Measurements from ENCODE around the gene DAB1.
"Not testable (repeated sequence)": the region's sequence is repeated elsewhere in the genome, so short reads cannot be mapped to it uniquely, and the experiment has no call there.

DAB1 gene

GRCh38 chr1:57265104-57265503 is 158.8 kb downstream of the DAB1 start:
- no peak for DNase-seq

GRCh38 chr1:57262472-57262871 is 161.4 kb downstream of the DAB1 start:
- no peak for DNase-seq

GRCh38 chr1:57258557-57259325 is 165.1 kb downstream of the DAB1 start:
- no peak for DNase-seq

- no peak for DNase-seq
Observed at GRCh38 chr1:57255945-57256344, 167.9 kb downstream of the DAB1 start.

DNA sequence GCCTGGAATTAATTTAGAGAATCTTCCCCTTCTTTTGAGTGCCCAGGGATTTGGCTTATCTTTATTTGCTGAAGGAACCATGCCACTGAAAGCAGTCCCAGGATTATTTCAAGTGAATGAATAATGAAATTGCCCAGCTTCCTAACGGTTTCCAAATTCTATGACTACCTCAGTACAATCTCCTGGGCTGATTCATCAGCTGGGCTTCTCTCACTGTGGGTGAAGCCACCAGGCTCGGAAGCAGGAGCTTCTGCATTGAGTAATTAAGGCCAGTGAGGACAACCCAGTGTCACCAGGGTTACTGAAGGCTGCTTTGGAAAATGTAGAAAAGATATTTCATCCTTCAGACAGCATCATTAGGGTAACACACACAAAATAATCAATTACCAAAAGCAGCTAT is 169.8 kb downstream of the DAB1 start:
- no peak for DNase-seq

GRCh38 chr1:57252597-57253294 is 171.1 kb downstream of the DAB1 start:
- no peak for DNase-seq

- DNase-seq = no peak
Observed at GRCh38 chr1:57250021-57250420, 173.8 kb downstream of the DAB1 start.

DNA sequence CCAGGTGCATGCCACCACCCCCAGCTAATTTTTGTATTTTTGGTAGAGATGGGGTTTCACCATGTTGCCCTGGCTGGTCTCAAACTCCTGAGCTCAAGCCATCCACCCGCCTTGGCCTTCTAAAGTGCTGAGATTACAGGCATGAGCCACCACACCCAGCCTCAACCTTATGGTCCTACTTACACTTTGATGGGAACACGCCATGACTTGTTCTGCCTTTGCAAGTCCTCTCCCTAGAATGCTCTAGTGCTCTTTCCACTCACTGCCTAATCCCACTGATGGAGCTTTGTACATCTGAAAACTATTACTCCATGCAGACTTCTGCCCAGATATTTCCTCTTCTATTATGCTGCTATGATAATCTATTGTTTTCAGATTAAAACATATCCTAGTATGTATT is 174.3 kb downstream of the DAB1 start:
- no peak for DNase-seq

DNA sequence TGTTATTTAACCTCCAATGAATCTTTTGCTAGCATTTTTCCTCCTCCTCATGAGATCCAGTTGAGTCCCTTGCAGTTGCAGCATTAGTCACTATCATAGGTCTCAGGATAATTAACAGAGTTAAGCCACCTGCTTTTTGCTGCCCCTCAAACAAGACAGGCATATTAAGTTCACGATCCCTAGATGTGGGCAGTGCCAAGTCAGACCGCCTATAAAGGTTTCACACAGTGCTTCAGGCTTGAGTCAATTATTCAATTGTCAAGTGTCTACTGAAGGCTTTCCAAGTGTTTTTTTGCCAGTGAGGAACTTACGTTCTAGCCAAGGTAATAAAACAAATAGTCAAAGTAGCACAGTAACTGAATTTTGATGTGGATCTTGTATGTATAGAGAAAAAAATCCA is 175.0 kb downstream of the DAB1 start:
- no peak for DNase-seq

GRCh38 chr1:57238233-57238781 is 185.6 kb downstream of the DAB1 start:
- no peak for DNase-seq

- no peak for DNase-seq
Observed at GRCh38 chr1:57235730-57236510, 187.9 kb downstream of the DAB1 start.

- DNase-seq = no peak
Observed at GRCh38 chr1:57234459-57234858, 189.4 kb downstream of the DAB1 start.

DNA sequence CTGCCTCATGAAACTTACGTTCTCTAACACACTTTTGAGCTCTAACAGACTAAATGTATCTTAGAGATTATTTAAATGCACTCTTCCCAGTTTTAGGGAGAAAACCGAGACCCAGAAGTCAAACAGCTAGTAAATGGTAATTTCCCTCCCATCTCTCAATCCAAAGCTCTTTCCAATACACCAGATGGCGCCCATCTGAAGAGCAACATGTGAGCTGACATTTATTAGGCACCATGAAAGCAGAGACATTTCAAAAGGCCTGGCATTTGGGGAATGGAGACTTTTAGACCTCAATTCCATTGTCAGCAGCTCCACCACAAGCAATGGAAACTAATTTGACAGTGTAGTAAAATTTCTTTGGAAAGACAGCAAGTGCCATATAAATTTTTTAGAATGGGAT is 191.4 kb downstream of the DAB1 start:
- no peak for DNase-seq

DNA sequence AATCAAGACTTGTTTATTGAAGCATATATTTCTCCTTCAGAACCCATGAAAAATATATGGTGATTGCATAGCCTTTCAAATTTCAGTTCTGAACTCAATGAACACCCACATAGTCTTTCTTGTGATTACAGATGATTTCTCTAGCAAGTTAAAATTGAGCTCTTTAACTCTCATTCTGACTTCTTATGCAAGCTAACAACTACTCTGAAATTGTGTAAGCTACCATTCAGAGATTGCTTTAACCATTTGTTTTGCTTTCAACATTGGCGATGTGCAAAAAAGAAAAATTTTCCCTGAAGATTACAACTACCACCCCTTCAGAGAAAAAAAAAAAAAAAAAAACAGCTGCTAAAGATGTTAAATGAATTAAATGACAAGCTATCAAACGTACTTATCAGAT is 193.9 kb downstream of the DAB1 start:
- no peak for DNase-seq

DNA sequence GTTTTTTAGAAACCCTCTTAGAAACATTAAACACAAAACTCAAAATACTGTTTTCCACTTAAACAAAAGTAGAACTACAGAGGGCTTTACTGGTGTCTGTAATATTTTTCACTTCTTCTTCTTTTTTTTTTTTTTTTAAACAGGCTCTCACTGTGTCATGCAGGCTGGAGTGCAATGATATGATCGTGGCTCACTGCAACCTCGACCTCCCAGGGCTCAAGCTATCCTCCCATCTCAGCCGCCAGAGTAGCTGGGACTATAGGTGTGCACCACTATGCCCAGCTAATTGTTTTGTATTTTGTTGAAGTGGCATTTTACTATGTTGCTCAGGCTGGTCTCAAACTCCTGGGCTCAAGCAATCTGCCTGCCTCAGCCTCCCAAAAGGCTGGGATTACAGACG is 194.8 kb downstream of the DAB1 start:
- DNase-seq = peak; percentile 45

DNA sequence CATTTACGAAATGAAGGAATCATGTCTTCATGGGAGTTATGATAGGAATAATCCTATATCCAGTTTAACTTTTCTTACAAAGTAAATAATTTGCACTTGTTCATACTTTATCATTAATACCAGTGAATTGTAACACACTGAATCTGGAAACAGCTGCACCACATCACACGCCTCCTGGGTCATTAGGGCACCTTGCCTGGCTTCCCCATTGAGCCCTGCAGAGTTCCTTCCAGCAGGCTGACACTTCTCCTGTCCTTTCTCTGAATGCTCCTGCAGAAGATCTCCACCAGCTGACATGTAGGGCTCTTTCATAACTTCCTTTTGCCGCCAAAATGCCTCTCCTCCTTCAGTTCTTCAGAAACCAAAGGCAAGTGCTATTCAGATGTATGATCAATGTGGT is 201.1 kb downstream of the DAB1 start:
- DNase-seq = no peak

- no peak for DNase-seq
Observed at GRCh38 chr1:57222307-57222706, 201.6 kb downstream of the DAB1 start.

DNA sequence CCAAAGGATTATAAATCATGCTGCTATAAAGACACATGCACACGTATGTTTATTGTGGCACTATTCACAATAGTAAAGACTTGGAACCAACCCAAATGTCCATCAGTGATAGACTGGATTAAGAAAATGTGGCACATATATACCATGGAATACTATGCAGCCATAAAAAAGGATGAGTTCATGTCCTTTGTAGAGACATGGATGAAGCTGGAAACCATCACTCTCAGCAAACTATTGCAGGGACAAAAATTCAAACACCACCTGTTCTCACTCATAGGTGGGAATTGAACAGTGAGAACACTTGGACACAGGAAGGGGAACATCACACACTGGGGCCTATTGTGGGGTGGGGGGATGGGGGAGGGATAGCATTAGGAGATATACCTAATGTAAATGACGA is 203.0 kb downstream of the DAB1 start:
- DNase-seq = not testable (repeated sequence)

DNA sequence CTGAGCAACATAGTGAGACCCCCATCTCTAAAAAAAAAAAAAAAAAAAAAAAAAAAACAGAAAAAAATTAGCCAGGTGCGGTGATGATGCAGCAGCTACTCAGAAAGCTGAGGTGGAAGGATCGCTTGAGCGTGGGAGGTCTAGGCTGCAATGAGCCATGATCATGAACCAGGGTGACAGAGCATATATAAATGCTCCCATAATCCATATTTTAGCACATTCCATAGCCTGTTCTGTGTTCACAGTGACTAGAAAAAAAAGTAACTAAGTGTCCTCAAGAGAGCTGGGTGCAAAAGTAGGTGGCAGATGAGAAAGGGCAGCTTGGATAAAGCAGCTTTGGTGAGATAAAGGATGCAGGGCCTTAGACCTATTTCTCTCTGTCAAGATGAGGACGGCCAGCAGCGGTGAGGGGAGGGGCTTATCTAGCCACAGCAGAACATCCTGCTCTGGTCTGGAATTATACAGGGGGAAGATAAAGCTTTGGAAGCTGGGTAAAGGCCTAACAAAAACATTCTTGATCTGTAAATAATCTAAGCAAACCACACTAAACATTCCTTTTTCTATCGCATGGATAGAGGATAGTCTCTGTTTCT is 205.3 kb downstream of the DAB1 start:
- DNase-seq = peak; percentile 97

- no peak for DNase-seq
Observed at GRCh38 chr1:57217905-57218304, 206.0 kb downstream of the DAB1 start.

GRCh38 chr1:57214951-57215575 is 208.8 kb downstream of the DAB1 start:
- DNase-seq = no peak

DNA sequence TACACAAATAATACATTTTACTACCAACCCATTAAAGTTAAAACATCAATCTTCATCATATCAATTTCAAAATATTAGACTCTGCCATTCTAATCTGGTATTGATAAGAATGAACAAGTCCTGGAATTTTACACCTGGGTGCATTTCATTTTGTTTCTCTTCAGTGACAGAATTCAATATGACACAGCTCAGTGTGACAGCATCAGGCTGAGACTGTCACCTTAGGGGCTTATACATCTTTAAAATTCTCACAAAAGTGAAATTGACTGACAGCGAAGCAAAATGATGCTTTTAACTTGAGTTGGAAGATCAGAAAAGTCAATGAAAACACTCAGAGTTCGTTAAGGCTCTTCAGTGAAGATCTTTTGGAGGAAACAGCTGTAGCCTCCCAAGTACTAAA is 213.0 kb downstream of the DAB1 start:
- DNase-seq = no peak

- no peak for DNase-seq
Observed at GRCh38 chr1:57209495-57209894, 214.4 kb downstream of the DAB1 start.
